ENCODE data around the gene SMC6. TPM values are rescaled to one million over a fixed set of nuclear protein-coding genes. Genes with fewer than 3 reads are reported as not detected.

Gene SMC6
- total RNA-seq, 1 experiment from 2014 or later, result 40.3 TPM

DNA sequence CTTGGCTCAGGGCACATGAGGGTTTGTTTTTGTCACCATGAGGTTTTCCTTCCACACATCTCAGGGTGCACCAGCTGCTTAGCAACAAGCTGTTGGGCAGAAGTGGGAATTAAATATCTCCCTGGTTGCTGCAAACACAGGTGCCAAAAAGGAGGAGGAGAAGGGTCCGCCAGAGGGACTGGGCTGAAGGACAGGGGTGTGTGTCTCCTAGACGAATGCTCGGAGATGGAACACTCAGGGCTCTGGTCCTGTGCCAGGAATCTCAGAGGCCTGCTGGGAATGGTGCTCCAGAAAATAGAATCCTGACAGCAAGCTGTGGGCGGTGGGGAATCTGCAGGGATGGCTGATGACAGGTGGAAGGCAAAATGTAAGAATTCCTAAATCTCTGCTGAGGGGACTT is 118.6 kb downstream of the SMC6 start:
- H2BK15ac ChIP-seq (ENCODE audit: low read depth, low read length), result no peak overlapping the region
- TF ChIP-seq, protein P1, sequence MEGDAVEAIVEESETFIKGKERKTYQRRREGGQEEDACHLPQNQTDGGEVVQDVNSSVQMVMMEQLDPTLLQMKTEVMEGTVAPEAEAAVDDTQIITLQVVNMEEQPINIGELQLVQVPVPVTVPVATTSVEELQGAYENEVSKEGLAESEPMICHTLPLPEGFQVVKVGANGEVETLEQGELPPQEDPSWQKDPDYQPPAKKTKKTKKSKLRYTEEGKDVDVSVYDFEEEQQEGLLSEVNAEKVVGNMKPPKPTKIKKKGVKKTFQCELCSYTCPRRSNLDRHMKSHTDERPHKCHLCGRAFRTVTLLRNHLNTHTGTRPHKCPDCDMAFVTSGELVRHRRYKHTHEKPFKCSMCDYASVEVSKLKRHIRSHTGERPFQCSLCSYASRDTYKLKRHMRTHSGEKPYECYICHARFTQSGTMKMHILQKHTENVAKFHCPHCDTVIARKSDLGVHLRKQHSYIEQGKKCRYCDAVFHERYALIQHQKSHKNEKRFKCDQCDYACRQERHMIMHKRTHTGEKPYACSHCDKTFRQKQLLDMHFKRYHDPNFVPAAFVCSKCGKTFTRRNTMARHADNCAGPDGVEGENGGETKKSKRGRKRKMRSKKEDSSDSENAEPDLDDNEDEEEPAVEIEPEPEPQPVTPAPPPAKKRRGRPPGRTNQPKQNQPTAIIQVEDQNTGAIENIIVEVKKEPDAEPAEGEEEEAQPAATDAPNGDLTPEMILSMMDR (conservative IDR thresholded peaks at IDR 0.05), result no peak

More for the DNA sequence above, 118.6 kb downstream of the SMC6 start:
- H3K4me3 Mint-ChIP-seq, result no peak overlapping the region
- H3K23me2 ChIP-seq (ENCODE audit: insufficient read length, low read depth, low read length, poor library complexity, severe bottlenecking), result no peaks in the 10 kb centered on the region
- H3K4ac ChIP-seq (ENCODE audit: low read depth, low read length), result no peak overlapping the region
- H3K23ac ChIP-seq (ENCODE audit: insufficient read length, low read depth, low read length), result no peak overlapping the region
- H3T11ph ChIP-seq (ENCODE audit: low read length), result no peak overlapping the region
- no peak overlapping the region for H2BK12ac ChIP-seq (ENCODE audit: insufficient read length, low read depth, low read length)
- no peak overlapping the region for H2BK5ac ChIP-seq (ENCODE audit: insufficient read length, low read length)
- H3K18ac ChIP-seq (ENCODE audit: insufficient read length, low read depth, low read length), result no peak overlapping the region
- peaks cover 7 to 16% (median 10%) of the 10 kb centered on the region in 3 experiments; a peak in 6 of 7 replicates for H3K36me3 Mint-ChIP-seq (ENCODE audit: insufficient read depth in 1 of 3, low read depth in 3 of 3)
- H3K9me3 Mint-ChIP-seq, result peaks cover 3 to 5% of the 10 kb centered on the region in 2 experiments; a peak in 3 of 5 replicates
- no peak for DNase-seq
- no peak overlapping the region for H4K5ac ChIP-seq (ENCODE audit: insufficient read length, low read depth, low read length)
- no peak overlapping the region for H3K4me2 ChIP-seq (ENCODE audit: insufficient read depth, insufficient read length, low read length)
- H3K27me3 ChIP-seq (ENCODE audit: insufficient read depth, low read length), result no peaks in the 10 kb centered on the region
- no peaks in the 10 kb centered on the region for H3K79me1 ChIP-seq (ENCODE audit: insufficient read depth, low read depth, low read length, poor library complexity, severe bottlenecking)
- no CpG with 5 or more reads among the region's 4 CpGs for WGBS (ENCODE audit: extremely low coverage, insufficient read length, low lambda C conversion rate)
- H3K27ac ChIP-seq (ENCODE audit: insufficient read length, low read depth, low read length), result no peak overlapping the region
- no peak overlapping the region; a peak in 1 of 7 replicates for H3K27ac Mint-ChIP-seq
- H3K27me3 Mint-ChIP-seq (ENCODE audit: low read depth), result no peaks in the 10 kb centered on the region
- no peak overlapping the region for H3K9ac ChIP-seq (ENCODE audit: extremely low read depth, insufficient read length, low read length)
- H4K8ac ChIP-seq (replicated peaks; ENCODE audit: insufficient read length, low read depth, low read length), result no peak overlapping the region
- H3K9me3 ChIP-seq (ENCODE audit: control insufficient read depth, low read depth, low read length), result peaks cover 2% of the 10 kb centered on the region
- no peak overlapping the region for H3K14ac ChIP-seq (ENCODE audit: insufficient read depth, low read length)
- H3K4me1 ChIP-seq (ENCODE audit: insufficient read depth, low read length), result no peaks in the 10 kb centered on the region; the same call in 1 of the 2 replicates
- no peak overlapping the region for H2AK5ac ChIP-seq (ENCODE audit: insufficient read length, low read length)
- H3K56ac ChIP-seq (ENCODE audit: insufficient read length, low read depth, low read length), result no peak overlapping the region
- peaks cover 24 to 29% of the 10 kb centered on the region in 2 experiments for H3K4me1 Mint-ChIP-seq
- no peak overlapping the region for H2BK20ac ChIP-seq (ENCODE audit: low read depth, low read length, poor library complexity, severe bottlenecking)
- H3K79me2 ChIP-seq (ENCODE audit: insufficient read depth, low read length), result no peaks in the 10 kb centered on the region
- no peaks in the 10 kb centered on the region for H4K20me1 ChIP-seq (ENCODE audit: control insufficient read depth, insufficient read depth, insufficient read length)
- H2BK120ac ChIP-seq (ENCODE audit: low read depth, low read length, poor library complexity, severe bottlenecking), result no peak overlapping the region
- no peak overlapping the region for H2AFZ ChIP-seq (ENCODE audit: low read length)
- no peak overlapping the region for H4K91ac ChIP-seq (ENCODE audit: insufficient read length, low read depth, low read length)
